ENCODE data around the gene AMDHD1. TPM values are rescaled to one million over a fixed set of nuclear protein-coding genes. Genes with fewer than 3 reads are reported as not detected.

The AMDHD1 gene
- total RNA-seq, 2 experiments from 2014 or later, result 1.3 to 1.6 TPM

DNA sequence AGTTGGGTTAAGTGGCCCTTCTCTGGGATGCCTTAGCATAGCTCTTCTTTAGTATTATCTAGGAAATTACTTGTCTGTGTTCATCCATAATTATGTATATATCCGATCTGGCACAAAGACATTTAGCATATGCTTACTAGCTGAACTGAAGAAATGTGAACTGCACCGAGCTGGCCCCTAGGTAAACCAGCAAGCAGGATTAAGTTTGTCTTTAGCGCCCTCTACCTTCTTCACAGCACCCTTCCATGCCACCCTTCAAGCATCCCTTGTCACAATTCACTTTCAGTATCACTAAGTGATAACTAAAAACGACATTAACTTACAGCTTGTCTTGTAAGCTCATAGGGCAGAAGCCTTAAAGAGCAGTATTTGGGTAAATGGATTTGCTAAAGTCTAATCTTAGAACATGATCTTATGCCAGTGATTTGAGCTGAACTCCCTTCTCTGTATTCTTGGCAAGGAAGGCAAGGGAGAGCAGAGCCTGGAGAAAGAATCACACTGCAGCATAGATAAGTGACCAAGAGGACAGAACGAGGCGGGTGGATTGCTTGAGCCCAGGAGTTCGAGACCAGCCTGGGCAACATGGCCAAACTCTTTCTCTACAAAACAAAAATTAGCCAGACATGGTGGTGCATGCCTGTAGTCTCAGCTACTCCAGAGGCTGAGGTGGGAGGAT, 55.6 kb downstream of the AMDHD1 start:
- DNase-seq, result peak; percentile 73
- Mint-ChIP-seq H3K9me3 (ENCODE audit: insufficient read depth) (no peaks in the 10 kb centered on the region), H3K4me1 (ENCODE audit: low read depth) (peaks cover 6% of the 10 kb centered on the region), H3K27ac (no peak overlapping the region), H3K27me3 (ENCODE audit: low read depth) (no peaks in the 10 kb centered on the region), H3K4me3 (no peak overlapping the region), H3K36me3 (ENCODE audit: low read depth) (peaks cover 4% of the 10 kb centered on the region)
- ChIA-PET POLR2A (interaction anchor here (0.7 to 1.1 kb wide), 3 partner anchors 46 to 229 kb away, joined by 3 to 5 read pairs (median 3); partner anchors contain the start of gene AMDHD1), CTCF (interaction anchor here (0.6 to 4.7 kb wide), 37 partner anchors 8 to 522 kb away, joined by 3 to 79 read pairs (median 5); partner anchors contain the start of genes AMDHD1, CCDC38 and LTA4H)
- ATAC-seq, result peak; percentile 99

DNA sequence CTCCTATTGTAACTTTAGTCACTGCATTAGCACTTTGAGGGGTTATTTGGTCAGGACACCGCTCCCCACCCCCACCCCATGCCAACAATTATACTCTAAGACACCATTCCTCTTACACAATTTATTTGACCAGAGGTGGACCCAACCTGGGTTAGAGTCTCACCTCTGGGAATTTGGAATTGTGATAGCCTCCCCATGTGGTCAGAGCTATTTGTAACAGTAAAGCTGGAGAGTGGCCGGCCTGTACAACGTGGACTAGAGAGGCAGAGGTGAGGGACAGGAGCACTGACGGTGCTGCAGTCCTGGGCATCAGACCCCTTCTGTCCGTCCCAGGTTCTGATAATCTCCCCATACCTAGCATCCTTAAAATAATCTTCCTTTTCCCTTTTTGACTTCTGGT, 56.4 kb downstream of the AMDHD1 start:
- no peaks in the 10 kb centered on the region for H3K27me3 Mint-ChIP-seq (ENCODE audit: low read depth)
- H3K36me3 Mint-ChIP-seq (ENCODE audit: low read depth), result peaks cover 9% of the 10 kb centered on the region
- H3K4me1 Mint-ChIP-seq (ENCODE audit: low read depth), result peaks cover 6% of the 10 kb centered on the region
- ChIA-PET POLR2A (interaction anchor here (0.6 to 1.1 kb wide), 2 partner anchors 18 to 56 kb away, joined by 5 read pairs; partner anchors contain the start of gene AMDHD1), CTCF (interaction anchor here (0.8 to 4.7 kb wide), 17 partner anchors 9 to 216 kb away, joined by 3 to 79 read pairs (median 5); partner anchors contain the start of gene CCDC38)
- no peak overlapping the region for H3K4me3 Mint-ChIP-seq
- DNase-seq, result no peak
- H3K27ac Mint-ChIP-seq, result no peak overlapping the region
- H3K9me3 Mint-ChIP-seq (ENCODE audit: insufficient read depth), result no peaks in the 10 kb centered on the region
- no peak for ATAC-seq

- H3K27ac Mint-ChIP-seq, result no peak overlapping the region
Observed at GRCh38 chr12:96000858-96001257, 57.7 kb downstream of the AMDHD1 start.

DNA sequence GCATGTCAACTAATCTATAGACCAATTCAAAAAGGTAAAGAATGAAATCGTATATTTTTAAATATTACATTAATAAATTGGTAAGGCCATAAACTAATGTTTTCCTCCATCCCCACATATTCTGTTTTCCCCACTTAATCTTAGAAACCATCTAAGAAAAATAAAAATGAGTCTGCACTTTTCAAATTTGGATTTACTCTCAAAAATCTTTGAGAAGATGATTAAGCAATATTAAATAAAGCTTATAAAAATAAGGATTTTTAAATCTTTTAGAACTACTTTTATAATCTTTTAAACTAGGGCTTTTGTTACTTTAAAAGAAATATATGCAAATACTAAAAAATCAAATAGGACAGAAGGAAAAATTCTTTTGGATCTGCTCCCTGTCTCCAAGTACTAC, 63.6 kb downstream of the AMDHD1 start:
- POLR2A ChIA-PET, result interaction anchor here (1.0 kb wide), 1 partner anchor 44 kb away, joined by 3 read pairs; no protein-coding TSS in a partner anchor
- Mint-ChIP-seq H3K4me3 (no peak overlapping the region), H3K27ac (no peak overlapping the region), H3K4me1 (ENCODE audit: low read depth) (no peaks in the 10 kb centered on the region), H3K36me3 (ENCODE audit: low read depth) (peaks cover 31% of the 10 kb centered on the region), H3K9me3 (ENCODE audit: insufficient read depth) (no peaks in the 10 kb centered on the region), H3K27me3 (ENCODE audit: low read depth) (no peaks in the 10 kb centered on the region)
- DNase-seq, result no peak
- ATAC-seq, result no peak
- CTCF ChIA-PET, result interaction anchor here (0.9 to 2.4 kb wide), 2 partner anchors 8 to 208 kb away, joined by 4 to 7 read pairs; no protein-coding TSS in a partner anchor

More at GRCh38 chr12:96000858-96001257, 57.7 kb downstream of the AMDHD1 start:
- POLR2A ChIA-PET, result no interaction called here
- Mint-ChIP-seq H3K36me3 (ENCODE audit: low read depth) (peaks cover 19% of the 10 kb centered on the region), H3K27me3 (ENCODE audit: low read depth) (no peaks in the 10 kb centered on the region), H3K9me3 (ENCODE audit: insufficient read depth) (no peaks in the 10 kb centered on the region), H3K4me1 (ENCODE audit: low read depth) (peaks cover 6% of the 10 kb centered on the region), H3K4me3 (no peak overlapping the region)
- ATAC-seq, result no peak
- DNase-seq, result no peak
- CTCF ChIA-PET, result interaction anchor here (0.8 to 4.7 kb wide), 6 partner anchors 9 to 516 kb away, joined by 3 to 79 read pairs (median 4); partner anchors contain the start of gene CCDC38

DNA sequence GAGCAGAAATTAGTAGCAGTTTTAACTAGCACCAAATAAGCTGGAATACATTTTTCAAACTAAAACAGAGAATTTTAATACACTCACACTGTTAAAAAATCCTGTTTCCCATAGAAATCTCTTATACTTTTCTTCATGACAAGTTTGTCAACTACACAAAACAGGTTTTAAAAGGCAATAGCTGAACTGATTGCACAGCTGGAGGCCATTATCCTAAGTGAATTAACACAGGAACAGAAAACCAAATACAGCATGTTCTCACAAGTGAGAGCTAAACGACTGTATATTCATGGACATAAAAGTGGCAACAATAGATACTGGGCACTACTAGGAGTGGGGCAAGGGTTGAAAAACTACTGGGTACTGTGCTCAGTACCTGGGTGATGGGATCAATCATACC, 64.6 kb downstream of the AMDHD1 start:
- Mint-ChIP-seq H3K27me3 (ENCODE audit: low read depth) (no peaks in the 10 kb centered on the region), H3K27ac (no peak overlapping the region), H3K9me3 (ENCODE audit: insufficient read depth) (no peaks in the 10 kb centered on the region), H3K4me1 (ENCODE audit: low read depth) (no peaks in the 10 kb centered on the region), H3K4me3 (no peak overlapping the region), H3K36me3 (ENCODE audit: low read depth) (peaks cover 34% of the 10 kb centered on the region)
- ChIA-PET POLR2A (no interaction called here), CTCF (interaction anchor here (0.9 to 2.4 kb wide), 3 partner anchors 9 to 207 kb away, joined by 4 to 7 read pairs (median 5); no protein-coding TSS in a partner anchor)
- no peak for DNase-seq
- no peak for ATAC-seq

- no peak overlapping the region for H3K27ac Mint-ChIP-seq
- POLR2A ChIA-PET, result interaction anchor here (0.7 kb wide), 1 partner anchor 20 kb away, joined by 3 read pairs; the partner anchor contains the start of gene LTA4H
Observed at GRCh38 chr12:96014943-96015599, 71.9 kb downstream of the AMDHD1 start.

GRCh38 chr12:96015672-96016071, 72.5 kb downstream of the AMDHD1 start:
- ChIA-PET CTCF (interaction anchor here (1.0 to 2.4 kb wide), 3 partner anchors 17 to 196 kb away, joined by 3 to 14 read pairs (median 3); no protein-coding TSS in a partner anchor), POLR2A (no interaction called here)
- ATAC-seq, result no peak

More at GRCh38 chr12:96014943-96015599, 71.9 kb downstream of the AMDHD1 start:
- DNase-seq, result no peak
- CTCF ChIA-PET, result interaction anchor here (0.9 to 2.4 kb wide), 4 partner anchors 17 to 197 kb away, joined by 3 to 14 read pairs (median 3); partner anchors contain the start of gene LTA4H
- Mint-ChIP-seq H3K4me1 (ENCODE audit: low read depth) (no peaks in the 10 kb centered on the region), H3K4me3 (no peak overlapping the region), H3K9me3 (ENCODE audit: insufficient read depth) (no peaks in the 10 kb centered on the region), H3K36me3 (ENCODE audit: low read depth) (peaks cover 29% of the 10 kb centered on the region), H3K27me3 (ENCODE audit: low read depth) (no peaks in the 10 kb centered on the region)
- no peak for ATAC-seq

More at GRCh38 chr12:96015672-96016071, 72.5 kb downstream of the AMDHD1 start:
- Mint-ChIP-seq H3K27ac (no peak overlapping the region), H3K4me1 (ENCODE audit: low read depth) (no peaks in the 10 kb centered on the region), H3K27me3 (ENCODE audit: low read depth) (no peaks in the 10 kb centered on the region), H3K36me3 (ENCODE audit: low read depth) (peaks cover 29% of the 10 kb centered on the region), H3K4me3 (no peak overlapping the region), H3K9me3 (ENCODE audit: insufficient read depth) (no peaks in the 10 kb centered on the region)
- no peak for DNase-seq

Other genes with a start within 250 kb of the AMDHD1 start
- gene NTN4, start 152.6 kb upstream of the AMDHD1 start, total RNA-seq, result not detected
- gene SNRPF, start 84.4 kb upstream of the AMDHD1 start, total RNA-seq, result 10 to 100 TPM; 34.5 to 40.9 TPM
- not detected for gene CCDC38, start 717 bp upstream of the AMDHD1 start, total RNA-seq
- gene HAL, start 53.0 kb downstream of the AMDHD1 start, total RNA-seq, result under 1 TPM; 0.63 to 0.74 TPM
- gene LTA4H, start 92.3 kb downstream of the AMDHD1 start, total RNA-seq, result 10 to 100 TPM; 44.5 to 48.8 TPM

Data from activated CD8-positive, alpha-beta T cell treated with anti-CD3 and anti-CD28 coated beads, Interleukin-2, amount 10 ng/mL, durations not matched to agents 7 days and 5 days (primary cell).